ENCODE measurements around the gene ZNF277.
"Not testable (repeated sequence)": the region's sequence is repeated elsewhere in the genome, so short reads cannot be mapped to it uniquely, and the experiment has no call there.

- TF ChIP-seq CTCF, POLR2A (IDR thresholded peaks at IDR 0.05): not testable (repeated sequence)
Measured at GRCh38 chr7:112249967-112250366, 43.5 kb downstream of the ZNF277 start.
